GM19455 (cell line): Measurements from ENCODE around the gene FLCN.

Experiments
- ATAC-seq: cut with Tn5 transposase; IDR thresholded peaks from one replicate; pipeline ENCODE4 v1.9.1; 2021; ENCODE audit not compliant: unreplicated experiment

Gene FLCN

GRCh38 chr17:17236295-17237025, 508 bp downstream of the FLCN start:
- ATAC-seq: no peak

- no peak for ATAC-seq
Measured at GRCh38 chr17:17235212-17236174, 1.5 kb downstream of the FLCN start.

- ATAC-seq: no peak
Measured at GRCh38 chr17:17232303-17232621, 4.7 kb downstream of the FLCN start.

GRCh38 chr17:17231621-17232302, 5.2 kb downstream of the FLCN start:
- ATAC-seq: no peak

GRCh38 chr17:17229416-17230384, 7.3 kb downstream of the FLCN start:
- ATAC-seq: no peak

GRCh38 chr17:17228521-17229279, 8.3 kb downstream of the FLCN start:
- no peak for ATAC-seq

- no peak for ATAC-seq
Measured at GRCh38 chr17:17227608-17228520, 9.1 kb downstream of the FLCN start.

GRCh38 chr17:17226451-17227265, 10.3 kb downstream of the FLCN start:
- ATAC-seq: no peak

GRCh38 chr17:17225901-17226300, 11.1 kb downstream of the FLCN start:
- ATAC-seq: no peak

GRCh38 chr17:17224137-17224536, 12.8 kb downstream of the FLCN start:
- no peak for ATAC-seq

GRCh38 chr17:17223736-17224135, 13.2 kb downstream of the FLCN start:
- no peak for ATAC-seq

- ATAC-seq: no peak
Measured at GRCh38 chr17:17221329-17221728, 15.6 kb downstream of the FLCN start.

- ATAC-seq: no peak
Measured at GRCh38 chr17:17220529-17220928, 16.4 kb downstream of the FLCN start.

- no peak for ATAC-seq
Measured at GRCh38 chr17:17217995-17218394, 19.0 kb downstream of the FLCN start.

GRCh38 chr17:17216776-17217175, 20.2 kb downstream of the FLCN start:
- no peak for ATAC-seq

- no peak for ATAC-seq
Measured at GRCh38 chr17:17216236-17216635, 20.7 kb downstream of the FLCN start.

- no peak for ATAC-seq
Measured at GRCh38 chr17:17215575-17215974, 21.4 kb downstream of the FLCN start.
